Endothelial cell of umbilical vein (primary cell): Measurements from ENCODE around the gene RAP1GAP. TPM values are rescaled to one million over a fixed set of nuclear protein-coding genes. Genes with fewer than 3 reads are reported as not detected.

Experiments
- BruUV-seq: library from RNA; stranded (reverse); fragments of 400-500 nt; replicated peaks from 2 replicates; lab custom pipeline; 2021; lab: Mats Ljungman, UMichigan
- CTCF ChIA-PET: fragments of 300-600, 350-600 bp; sonication (Branson Sonifier 250); formaldehyde crosslinking; loops from one replicate; lab custom pipeline; 2021; ENCODE audit warnings: antibody characterized with exemption, inconsistent platforms; lab: Charles Lee
- POLR2A ChIA-PET: fragments of 300-600, 350-600 bp; sonication (Branson Sonifier 250); formaldehyde crosslinking; loops from one replicate; lab custom pipeline; 2021; ENCODE audit warnings: antibody characterized with exemption, inconsistent platforms; lab: Charles Lee
- DNase-seq: peaks from one replicate; pipeline ENCODE4 v3.0.0-alpha.2; 2011; ENCODE audit warnings: low read depth, low spot score
- FAIRE-seq: peaks from 2 replicates; lab custom pipeline; 2011; peaks lifted over from hg19 to GRCh38; lab: Jason Lieb, UNC
- H2AFZ ChIP-seq: 2 replicates; pipeline ENCODE4 v1.6.0; 2012; ENCODE audit warnings: low read depth, low read length, control low read depth, inconsistent platforms
- H3K27ac ChIP-seq: 2 replicates; pipeline ENCODE4 v1.5.1; 2011; ENCODE audit warnings: low read depth, mild to moderate bottlenecking, control low read depth, low read length, moderate library complexity; ENCODE audit not compliant: insufficient read depth
- H3K27me3 ChIP-seq, 2 experiments: 2 replicates each; pipeline versions ENCODE4 v1.6.0 to v1.6.1; 2011; ENCODE audit warnings: low read length in 2 of 2, mixed read lengths in 1 of 2; ENCODE audit not compliant: control insufficient read depth in 2 of 2, insufficient read depth in 2 of 2
- H3K36me3 ChIP-seq, 2 experiments: 2 replicates in 1 of 2; 3 replicates in 1 of 2; pipeline ENCODE4 v1.5.1; 2011; ENCODE audit warnings: low read length in 2 of 2, mild to moderate bottlenecking in 1 of 2, moderate library complexity in 1 of 2; ENCODE audit not compliant: control insufficient read depth in 2 of 2, insufficient read depth in 2 of 2; ENCODE audit errors: extremely low read depth in 1 of 2
- H3K4me1 ChIP-seq: 3 replicates; pipeline ENCODE4 v1.5.1; 2011; ENCODE audit warnings: mild to moderate bottlenecking, low read length; ENCODE audit not compliant: control insufficient read depth, insufficient read depth; ENCODE audit errors: extremely low read depth
- H3K4me2 ChIP-seq: 2 replicates; pipeline ENCODE4 v1.6.1; 2011; ENCODE audit warnings: low read length, control low read depth, mixed read lengths; ENCODE audit not compliant: insufficient read depth
- H3K4me3 ChIP-seq, 3 experiments: fragments of 200-600 bp in 1 of 3; sonication (generic), shearing (Covaris generic) in 1 of 3; replicated peaks in 1 of 3; 2 replicates each; pipeline ENCODE4 v1.5.1; 2011 to 2016; ENCODE audit warnings: control low read depth in 3 of 3, low read length in 3 of 3, mild to moderate bottlenecking in 2 of 3, inconsistent platforms in 1 of 3, low read depth in 1 of 3, moderate library complexity in 1 of 3; ENCODE audit not compliant: insufficient read depth in 1 of 3
- H3K79me2 ChIP-seq: 2 replicates; pipeline ENCODE4 v1.6.0; 2012; ENCODE audit warnings: low read length, inconsistent platforms; ENCODE audit not compliant: control insufficient read depth, insufficient read depth
- H3K9ac ChIP-seq: replicated peaks from 2 replicates; pipeline ENCODE3; 2011; ENCODE audit warnings: low read length, control low read depth; ENCODE audit not compliant: insufficient read depth; ENCODE audit errors: extremely low read depth
- H3K9me1 ChIP-seq: replicated peaks from 3 replicates; pipeline ENCODE4 v1.6.0; 2011; ENCODE audit warnings: mild to moderate bottlenecking, low read length; ENCODE audit not compliant: control insufficient read depth, insufficient read depth; ENCODE audit errors: extremely low read depth
- H3K9me3 ChIP-seq: replicated peaks from 2 replicates; pipeline ENCODE4 v1.5.1; 2012; ENCODE audit warnings: low read length, inconsistent platforms; ENCODE audit not compliant: control insufficient read depth, insufficient read depth
- H4K20me1 ChIP-seq: replicated peaks from 2 replicates; pipeline ENCODE3; 2011; ENCODE audit warnings: mild to moderate bottlenecking, low read length; ENCODE audit not compliant: control insufficient read depth, insufficient read depth; ENCODE audit errors: extremely low read depth
- CTCF ChIP-seq, 2 donors: IDR thresholded peaks; 1 replicate in 1 of 2; 2 replicates in 1 of 2; pipeline ENCODE4 v1.5.1; 2011; ENCODE audit warnings: low read length in 2 of 2, mild to moderate bottlenecking in 2 of 2, moderate library complexity in 2 of 2, control low read depth in 1 of 2, inconsistent platforms in 1 of 2, low read depth in 1 of 2; ENCODE audit not compliant: insufficient read depth in 1 of 2; ENCODE audit errors: extremely low read depth in 1 of 2
- EZH2 ChIP-seq: IDR thresholded peaks from 2 replicates; pipeline ENCODE4 v1.6.1; 2012; ENCODE audit warnings: borderline replicate concordance, low read depth, mild to moderate bottlenecking, moderate library complexity, low read length, inconsistent platforms; ENCODE audit not compliant: severe bottlenecking
- FOS ChIP-seq: IDR thresholded peaks from 2 replicates; pipeline ENCODE4 v1.6.1; 2011; ENCODE audit warnings: mild to moderate bottlenecking, low read length, moderate library complexity, borderline replicate concordance; ENCODE audit not compliant: insufficient read depth
- GATA2 ChIP-seq: IDR thresholded peaks from 2 replicates; pipeline ENCODE4 v1.7.0; 2011; ENCODE audit warnings: low read depth, mild to moderate bottlenecking, moderate library complexity, mixed read lengths, low read length; ENCODE audit not compliant: insufficient read length, insufficient read depth
- JUN ChIP-seq: IDR thresholded peaks from 2 replicates; pipeline ENCODE4 v1.6.1; 2011; ENCODE audit warnings: borderline replicate concordance, low read depth; ENCODE audit not compliant: insufficient read length, insufficient read depth
- MAX ChIP-seq: IDR thresholded peaks from 2 replicates; pipeline ENCODE4 v1.6.1; 2011; ENCODE audit not compliant: insufficient read depth, insufficient read length
- MYC ChIP-seq: IDR thresholded peaks from one replicate; pipeline ENCODE4 v1.6.1; 2011; ENCODE audit warnings: mild to moderate bottlenecking, low read depth, low read length
- POLR2A ChIP-seq: IDR thresholded peaks from 2 replicates; pipeline ENCODE4 v1.6.1; 2012; ENCODE audit warnings: low read depth, mild to moderate bottlenecking, control low read depth, low read length
- POLR2AphosphoS5 ChIP-seq: IDR thresholded peaks from 2 replicates; pipeline ENCODE4 v1.6.1; 2012; ENCODE audit warnings: low read depth, mild to moderate bottlenecking, control low read depth, low read length, moderate library complexity; ENCODE audit not compliant: insufficient read depth
- dilution Hi-C: fragments of 300-500 bp; cut with MboI; formaldehyde crosslinking; loops from one replicate; pipeline ENCODE4 v1.15.0; 2019; ENCODE audit warnings: low sequenced_read_pairs; ENCODE audit not compliant: extremely low pct_ligation_motif_present
- intact Hi-C: fragments of 100-400 bp; cut with micrococcal nuclease; formaldehyde crosslinking; loops from one replicate; pipeline ENCODE4 v1.10.0; 2022
- polyA plus RNA-seq, 4 experiments: library from polyadenylated mRNA; depleted of rRNA in 3 of 4; stranded (reverse) in 3 of 4; unstranded in 1 of 4; fragments of >200 nt; gene quantifications; 2 replicates each; pipeline versions ENCODE4 v1.2.1 to v1.2.3, GENCODE V29; 2011 to 2012; ENCODE audit warnings: missing spikeins in 1 of 4
- total RNA-seq: library from RNA; stranded (reverse); gene quantifications from 2 replicates; pipeline ENCODE4 v1.2.3, GENCODE V29; 2021

RAP1GAP gene
- total and polyA plus RNA-seq, 2 donors (not counting 3 experiments of a cell fraction or from before 2014, with no cell fraction given): 0.07 to 0.20 TPM

- H3K27me3 ChIP-seq: peaks cover 7 to 12% of the 10 kb centered on the region in 2 experiments
- no peak overlapping the region for H2AFZ ChIP-seq
- ChIA-PET POLR2A (no interaction called here), CTCF (interaction anchor here (1.1 kb wide), 1 partner anchor 182 kb away, joined by 3 read pairs; no protein-coding TSS in a partner anchor)
- no TSS peak for BruUV-seq
- dilution Hi-C loops (no loop called here), intact Hi-C loops (no loop called here)
- no peaks in the 10 kb centered on the region for H3K36me3 ChIP-seq
- no peak overlapping the region for H3K9ac ChIP-seq
- H3K4me3 ChIP-seq: no peak overlapping the region
- DNase-seq: peak; percentile 12
- TF ChIP-seq EZH2 (no peak), JUN (no peak), FOS (no peak), POLR2AphosphoS5 (no peak), GATA2 (no peak), POLR2A (no peak), MAX (no peak), MYC (no peak), CTCF (IDR thresholded peaks at IDR 0.05; ENCODE audit: extremely low read depth in 1 of 2, insufficient read depth in 1 of 2, low read depth in 1 of 2, low read length in 2 of 2) (no peak)
- no peaks in the 10 kb centered on the region for H4K20me1 ChIP-seq
- FAIRE-seq: no peak
- H3K4me2 ChIP-seq: no peak overlapping the region
- no peaks in the 10 kb centered on the region for H3K79me2 ChIP-seq
- H3K27ac ChIP-seq: no peak overlapping the region
- no peaks in the 10 kb centered on the region for H3K9me3 ChIP-seq
- H3K9me1 ChIP-seq: no peaks in the 10 kb centered on the region
- no peaks in the 10 kb centered on the region for H3K4me1 ChIP-seq
These were observed 116.4 kb downstream of the RAP1GAP start for GRCh38 chr1:21552715-21553114.
